Right lobe of liver (tissue), 4 donors: Measurements from ENCODE around the gene ERICH6.

ENCODE experiments used
- CTCF ChIP-seq, 4 donors: fragments of 200-600 bp in 3 of 4; fragments of 450-650 bp in 1 of 4; IDR thresholded peaks; one replicate each; pipeline versions ENCODE4 v1.5.1 to v1.8.0; 2016 to 2022; ENCODE audit warnings: antibody characterized with exemption in 4 of 4, mild to moderate bottlenecking in 2 of 4
- POLR2A ChIP-seq: fragments of 450-650 bp; IDR thresholded peaks from one replicate; pipeline ENCODE4 v1.6.1; 2017; ENCODE audit warnings: antibody characterized with exemption, mild to moderate bottlenecking
- donor health status: DM: no; HTN: no; CAD: no.
- donor health status: DM: no; HTN: no; CAD: no.
- donor health status: DM: no; HTN: yes; CAD: no.

GRCh38 chr3:150612494-150612893, 91.2 kb downstream of the ERICH6 start:
- no peak for TF ChIP-seq POLR2A
- no peak for TF ChIP-seq CTCF (IDR thresholded peaks at IDR 0.05)
